Bronchial epithelial cell (primary cell): ENCODE data around the gene OTOS. TPM values are rescaled to one million over a fixed set of nuclear protein-coding genes. Genes with fewer than 3 reads are reported as not detected.
A peak's percentile ranks its signal among the peaks of the same experiment; 100 is the strongest.

Experiments used
- DNase-seq: peaks from one replicate; pipeline ENCODE4 v3.0.0-alpha.2; 2010; ENCODE audit warnings: low read depth
- FAIRE-seq: peaks from 2 replicates; lab custom pipeline; 2011; peaks lifted over from hg19 to GRCh38; lab: Jason Lieb, UNC
- H3K27me3 ChIP-seq: 2 replicates; pipeline ENCODE4 v1.5.1; 2011; ENCODE audit warnings: low read length; ENCODE audit not compliant: control insufficient read depth, insufficient read depth
- H3K36me3 ChIP-seq: 2 replicates; pipeline ENCODE4 v1.5.1; 2011; ENCODE audit warnings: low read length; ENCODE audit not compliant: control insufficient read depth, insufficient read depth
- H3K4me3 ChIP-seq: 2 replicates; pipeline ENCODE4 v1.5.1; 2011; ENCODE audit warnings: mild to moderate bottlenecking, low read depth, low read length, control low read depth
- CTCF ChIP-seq: IDR thresholded peaks from 2 replicates; pipeline ENCODE4 v1.5.1; 2011; ENCODE audit warnings: mild to moderate bottlenecking, moderate library complexity, low read length, control low read depth, inconsistent platforms; ENCODE audit not compliant: insufficient read depth, severe bottlenecking
- total RNA-seq: library from RNA; depleted of rRNA; stranded (reverse); fragments of >200 nt; gene quantifications from 2 replicates; pipeline ENCODE4 v1.2.1, GENCODE V29; 2014

The OTOS gene
- total RNA-seq, 1 donor from 2014 or later, result not detected

DNA sequence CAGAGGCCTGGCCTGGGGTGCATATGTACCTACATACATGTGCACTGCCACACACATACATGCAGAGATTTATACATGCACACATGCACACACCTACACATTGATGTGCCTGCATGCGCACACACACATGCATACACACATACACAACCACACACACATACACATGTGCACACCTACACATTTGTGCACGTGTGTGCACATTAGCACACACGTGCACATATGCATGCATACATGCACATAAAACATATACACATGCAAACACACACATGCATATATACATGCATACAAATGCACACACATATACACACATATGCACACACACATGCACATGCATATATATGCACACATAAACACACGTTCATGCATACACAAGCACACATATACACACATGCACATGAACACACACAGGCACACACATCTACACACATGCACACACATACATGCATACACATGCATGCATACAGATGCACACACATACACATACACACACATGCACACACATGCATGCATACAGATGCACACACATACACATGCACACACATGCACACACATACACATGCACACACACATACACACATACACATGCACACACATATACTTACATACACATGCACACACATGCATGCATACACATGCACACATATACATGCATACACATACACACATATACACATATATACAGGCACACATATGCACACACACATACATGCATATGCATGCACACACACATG is 23.6 kb upstream of the OTOS start:
- FAIRE-seq, result peak; percentile 92
- no peak for DNase-seq
- H3K36me3 ChIP-seq, result no peaks in the 10 kb centered on the region
- no peak overlapping the region for H3K4me3 ChIP-seq
- H3K27me3 ChIP-seq, result no peaks in the 10 kb centered on the region
- TF ChIP-seq CTCF, result no peak

- FAIRE-seq, result no peak
- no peak overlapping the region for H3K4me3 ChIP-seq
- no peaks in the 10 kb centered on the region for H3K36me3 ChIP-seq
- TF ChIP-seq CTCF, result no peak
- no peaks in the 10 kb centered on the region for H3K27me3 ChIP-seq
- no peak for DNase-seq
These were observed 22.7 kb upstream of the OTOS start for GRCh38 chr2:240162939-240163714.

GRCh38 chr2:240162531-240162930 is 22.1 kb upstream of the OTOS start:
- Histone ChIP-seq H3K27me3 (no peaks in the 10 kb centered on the region), H3K36me3 (no peaks in the 10 kb centered on the region), H3K4me3 (no peak overlapping the region)
- no peak for FAIRE-seq
- no peak for DNase-seq
- no peak for TF ChIP-seq CTCF

DNA sequence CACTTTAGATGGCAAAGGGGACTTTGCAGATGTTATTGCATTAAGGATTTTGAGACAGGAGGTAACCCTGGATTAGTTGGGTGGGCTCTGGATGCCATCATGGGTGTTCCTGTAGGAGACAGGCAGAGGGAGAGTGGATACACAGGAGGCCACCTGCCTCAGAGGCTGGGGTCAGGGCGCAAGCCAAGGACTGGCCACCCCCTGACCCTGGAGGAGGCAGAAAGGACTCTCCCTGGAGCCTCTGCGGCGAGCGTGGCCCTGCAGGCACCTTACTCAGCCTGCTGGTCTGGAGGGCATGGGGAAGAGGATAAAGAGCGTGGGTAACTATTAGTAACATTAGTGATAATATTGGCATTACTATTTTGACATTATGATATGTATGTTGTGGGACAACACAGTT is 21.6 kb upstream of the OTOS start:
- no peak for TF ChIP-seq CTCF
- Histone ChIP-seq H3K4me3 (no peak overlapping the region), H3K36me3 (no peaks in the 10 kb centered on the region), H3K27me3 (no peaks in the 10 kb centered on the region)
- FAIRE-seq (no peak), DNase-seq (no peak)

GRCh38 chr2:240161087-240161750 is 20.8 kb upstream of the OTOS start:
- Histone ChIP-seq H3K4me3 (no peak overlapping the region), H3K27me3 (no peaks in the 10 kb centered on the region), H3K36me3 (no peaks in the 10 kb centered on the region)
- TF ChIP-seq CTCF, result no peak
- DNase-seq (no peak), FAIRE-seq (no peak)
